Caco-2 (cell line): ENCODE measurements around the gene OSR1. TPM values are rescaled to one million over a fixed set of nuclear protein-coding genes. Genes with fewer than 3 reads are reported as not detected.

Experiments
- BruUV-seq: library from RNA; stranded (reverse); fragments of 400-500 nt; replicated peaks from 2 replicates; lab custom pipeline; 2021; lab: Mats Ljungman, UMichigan
- CTCF ChIA-PET: fragments of 300-600 bp; sonication (Branson Sonifier 250); formaldehyde crosslinking; loops from one replicate; lab custom pipeline; 2022; ENCODE audit warnings: antibody characterized with exemption; lab: Charles Lee
- POLR2A ChIA-PET: fragments of 300-600 bp; sonication (Branson Sonifier 250); formaldehyde crosslinking; loops from one replicate; lab custom pipeline; 2022; ENCODE audit warnings: antibody characterized with exemption; lab: Charles Lee
- DNase-seq, 2 experiments: peaks; one replicate each; pipeline versions ENCODE4 v3.0.0 to v3.0.0-alpha.2; 2020 to 2022
- H3K27me3 ChIP-seq: replicated peaks from 2 replicates; pipeline ENCODE4 v1.6.0; 2011; ENCODE audit warnings: low read length; ENCODE audit not compliant: control insufficient read depth, insufficient read depth
- H3K36me3 ChIP-seq: 2 replicates; pipeline ENCODE4 v1.5.1; 2011; ENCODE audit warnings: low read length; ENCODE audit not compliant: control insufficient read depth, insufficient read depth
- H3K4me1 ChIP-seq: fragments of 250-450 bp; sonication (Bioruptor Pico); 2 replicates; pipeline ENCODE4 v1.5.1; 2020; ENCODE audit warnings: mild to moderate bottlenecking
- H3K4me3 ChIP-seq: 2 replicates; pipeline ENCODE4 v1.5.1; 2011; ENCODE audit warnings: low read depth, mild to moderate bottlenecking, control low read depth, low read length
- H3K9me3 ChIP-seq: fragments of 250-450 bp; sonication (Bioruptor Pico); 2 replicates; pipeline ENCODE4 v1.5.1; 2020; ENCODE audit warnings: mild to moderate bottlenecking, moderate library complexity
- H3K27ac Mint-ChIP-seq: one replicate; pipeline ENCODE4 v1.8.0; 2022; ENCODE audit warnings: mixed read lengths; ENCODE audit not compliant: unreplicated experiment
- H3K27me3 Mint-ChIP-seq: one replicate; pipeline ENCODE4 v1.8.0; 2022; ENCODE audit warnings: mixed read lengths; ENCODE audit not compliant: insufficient read depth, unreplicated experiment
- H3K36me3 Mint-ChIP-seq: one replicate; pipeline ENCODE4 v1.8.0; 2022; ENCODE audit warnings: mild to moderate bottlenecking, mixed read lengths; ENCODE audit not compliant: insufficient read depth, unreplicated experiment
- H3K4me1 Mint-ChIP-seq: one replicate; pipeline ENCODE4 v1.8.0; 2022; ENCODE audit warnings: low read depth, mixed read lengths; ENCODE audit not compliant: unreplicated experiment
- H3K4me3 Mint-ChIP-seq: one replicate; pipeline ENCODE4 v1.8.0; 2022; ENCODE audit warnings: mild to moderate bottlenecking, moderate library complexity, mixed read lengths; ENCODE audit not compliant: unreplicated experiment
- H3K9me3 Mint-ChIP-seq: one replicate; pipeline ENCODE4 v1.8.0; 2022; ENCODE audit warnings: mixed read lengths; ENCODE audit not compliant: unreplicated experiment
- CTCF ChIP-seq, 2 experiments: fragments of 200-600 bp in 1 of 2; IDR thresholded peaks; 1 replicate in 1 of 2; 2 replicates in 1 of 2; pipeline versions ENCODE4 v1.5.1 to v1.8.0; 2011 to 2022; ENCODE audit warnings: antibody characterized with exemption in 1 of 2, control low read depth in 1 of 2, inconsistent platforms in 1 of 2, low read depth in 1 of 2, low read length in 1 of 2, mild to moderate bottlenecking in 1 of 2, moderate library complexity in 1 of 2; ENCODE audit not compliant: insufficient read depth in 1 of 2, severe bottlenecking in 1 of 2, unreplicated experiment in 1 of 2
- intact Hi-C: fragments of 100-400 bp; cut with micrococcal nuclease; formaldehyde crosslinking; loops from one replicate; pipeline ENCODE4 v1.10.0; 2022; ENCODE audit not compliant: unreplicated experiment
- microRNA-seq: library from miRNA; unstranded; fragments of <30 nt; microRNA quantifications from one replicate; pipeline ENCODE4 v1.2.0, GENCODE V29; 2022
- total RNA-seq: library from RNA; stranded (reverse); gene quantifications from 2 replicates; pipeline ENCODE4 v1.2.3, GENCODE V29; 2022

The OSR1 gene
- total RNA-seq, 1 experiment from 2014 or later = 3.2 TPM

- TF ChIP-seq CTCF (IDR thresholded peaks at IDR 0.05; ENCODE audit: insufficient read depth in 1 of 2, low read depth in 1 of 2, low read length in 1 of 2, severe bottlenecking in 1 of 2, unreplicated experiment in 1 of 2) = no peak
- Mint-ChIP-seq H3K4me1 (peaks cover 8% of the 10 kb centered on the region), H3K36me3 (peaks cover 7% of the 10 kb centered on the region), H3K27ac (no peak overlapping the region), H3K4me3 (no peak overlapping the region), H3K27me3 (no peaks in the 10 kb centered on the region), H3K9me3 (no peaks in the 10 kb centered on the region)
- POLR2A ChIA-PET = no interaction called here
- H3K36me3 ChIP-seq = 0 out of 2 replicates have a peak, but pooled peaks cover 2% of the 10 kb centered on the region
- H3K4me1 ChIP-seq = no peaks in the 10 kb centered on the region; the same call in 1 of the 2 replicates
- intact Hi-C loops = no loop called here
- CTCF ChIA-PET = no interaction called here
- no peak overlapping the region for H3K4me3 ChIP-seq
- no peak for DNase-seq
- BruUV-seq = no TSS peak
- no peaks in the 10 kb centered on the region for H3K9me3 ChIP-seq
- no peaks in the 10 kb centered on the region for H3K27me3 ChIP-seq
Observed at GRCh38 chr2:19301706-19302105, 56.7 kb downstream of the OSR1 start.

Small RNAs within 50 kb of the gene (microRNA-seq; reads per million reads assigned to microRNA genes)
- 0.56 reads per million for gene MIR4757
